B cell (primary cell): ENCODE data around the gene SMCR8. TPM values are rescaled to one million over a fixed set of nuclear protein-coding genes. Genes with fewer than 3 reads are reported as not detected.

Experiments
- ATAC-seq: fragments of 200-7000 bp; cut with Tn5 transposase; one replicate; pipeline ENCODE4 v1.10.0; 2021; ENCODE audit warnings: low read depth, mild to moderate bottlenecking, moderate number of reproducible peaks, moderate library complexity
- CTCF ChIA-PET: fragments of 350-600 bp; sonication (Branson Sonifier 250); formaldehyde crosslinking; loops from one replicate; lab custom pipeline; 2021; ENCODE audit warnings: antibody characterized with exemption, inconsistent platforms; lab: Charles Lee
- POLR2A ChIA-PET: fragments of 350-600 bp; sonication (Branson Sonifier 250); formaldehyde crosslinking; loops from one replicate; lab custom pipeline; 2021; ENCODE audit warnings: antibody characterized with exemption; lab: Charles Lee
- DNase-seq: peaks from one replicate; pipeline ENCODE4 v3.0.0; 2013
- H2AFZ ChIP-seq: 2 replicates; pipeline ENCODE4 v1.6.1; 2012; ENCODE audit warnings: mild to moderate bottlenecking, low read depth, low read length; ENCODE audit not compliant: insufficient read depth, poor library complexity, severe bottlenecking
- H3K27ac ChIP-seq, 2 donors: 1 replicate in 1 of 2; 2 replicates in 1 of 2; pipeline ENCODE4 v1.5.1; 2012 to 2013; ENCODE audit warnings: low read length in 2 of 2, mild to moderate bottlenecking in 2 of 2, moderate library complexity in 1 of 2
- H3K27me3 ChIP-seq, 4 experiments: fragments of 200-600 bp in 1 of 4; sonication (generic) in 1 of 4; replicated peaks in 1 of 4; 1 replicate in 2 of 4; 2 replicates in 2 of 4; pipeline versions ENCODE4 v1.6.1 to v1.7.0; 2013 to 2016; ENCODE audit warnings: low read length in 3 of 4, mild to moderate bottlenecking in 2 of 4, mixed read lengths in 1 of 4, moderate library complexity in 1 of 4; ENCODE audit not compliant: insufficient read depth in 4 of 4, control insufficient read depth in 3 of 4; ENCODE audit errors: control extremely low read depth in 1 of 4
- H3K36me3 ChIP-seq, 2 experiments: replicated peaks in 1 of 2; 1 replicate in 1 of 2; 2 replicates in 1 of 2; pipeline versions ENCODE4 v1.6.1 to v1.7.1; 2013; ENCODE audit warnings: low read length in 1 of 2; ENCODE audit not compliant: insufficient read depth in 2 of 2, control insufficient read depth in 1 of 2; ENCODE audit errors: control extremely low read depth in 1 of 2, extremely low read depth in 1 of 2
- H3K4me1 ChIP-seq, 2 donors: fragments of 200-600 bp in 1 of 2; sonication (generic) in 1 of 2; 1 replicate in 1 of 2; 2 replicates in 1 of 2; pipeline versions ENCODE4 v1.5.1 to v1.6.1; 2013 to 2017; ENCODE audit warnings: low read length in 2 of 2; ENCODE audit not compliant: control insufficient read depth in 2 of 2, insufficient read depth in 2 of 2
- H3K4me2 ChIP-seq: replicated peaks from 2 replicates; pipeline ENCODE3; 2012; ENCODE audit warnings: mild to moderate bottlenecking, low read depth, low read length; ENCODE audit not compliant: poor library complexity, severe bottlenecking
- H3K4me3 ChIP-seq, 5 experiments: fragments of 200-600 bp in 1 of 5; sonication (generic) in 1 of 5; 1 replicate in 3 of 5; 2 replicates in 2 of 5; pipeline versions ENCODE4 v1.5.1 to v1.7.0; 2011 to 2016; ENCODE audit warnings: low read length in 4 of 5, mild to moderate bottlenecking in 4 of 5, low read depth in 2 of 5, control low read depth in 1 of 5, moderate library complexity in 1 of 5; ENCODE audit not compliant: insufficient read depth in 1 of 5; ENCODE audit errors: control extremely low read depth in 1 of 5, extremely low read depth in 1 of 5
- H3K79me2 ChIP-seq: fragments of 200-600 bp; sonication (generic); one replicate; pipeline ENCODE4 v1.6.0; 2016; ENCODE audit warnings: low read length; ENCODE audit not compliant: control insufficient read depth, insufficient read depth
- H3K9ac ChIP-seq: fragments of 200-600 bp; sonication (generic); 2 replicates; pipeline ENCODE4 v1.6.1; 2017; ENCODE audit warnings: mild to moderate bottlenecking, low read length, moderate library complexity
- H3K9me3 ChIP-seq, 3 donors: one replicate each; pipeline versions ENCODE4 v1.6.1 to v1.7.1; 2013; ENCODE audit warnings: low read length in 2 of 3; ENCODE audit not compliant: control insufficient read depth in 2 of 3, insufficient read depth in 1 of 3; ENCODE audit errors: control extremely low read depth in 1 of 3
- H4K20me1 ChIP-seq: 2 replicates; pipeline ENCODE4 v1.6.0; 2012; ENCODE audit warnings: mild to moderate bottlenecking, low read length; ENCODE audit not compliant: insufficient read depth, control insufficient read depth, poor library complexity, severe bottlenecking
- H3K27ac Mint-ChIP-seq: one replicate; pipeline ENCODE4 v1.8.0; 2021; ENCODE audit warnings: mixed read lengths
- H3K27me3 Mint-ChIP-seq: one replicate; pipeline ENCODE4 v1.8.0; 2021; ENCODE audit warnings: mixed read lengths
- H3K4me1 Mint-ChIP-seq: one replicate; pipeline ENCODE4 v1.8.0; 2021; ENCODE audit warnings: mixed read lengths
- H3K4me3 Mint-ChIP-seq: one replicate; pipeline ENCODE4 v1.8.0; 2021; ENCODE audit warnings: mixed read lengths
- H3K9me3 Mint-ChIP-seq: one replicate; pipeline ENCODE4 v1.8.0; 2022; ENCODE audit warnings: mixed read lengths; ENCODE audit not compliant: insufficient read depth
- EZH2 ChIP-seq: IDR thresholded peaks from 2 replicates; pipeline ENCODE4 v1.6.1; 2012; ENCODE audit warnings: borderline replicate concordance, low read depth, mild to moderate bottlenecking, moderate library complexity, low read length; ENCODE audit not compliant: insufficient read depth, poor library complexity, severe bottlenecking
- WGBS: methylation state at CpG from one replicate; pipeline ENCODE4 v1.1.5; 2013; ENCODE audit warnings: missing lambda C conversion rate; ENCODE audit not compliant: insufficient coverage; 5-methylcytosine and 5-hydroxymethylcytosine counted together
- intact Hi-C: fragments of 100-400 bp; cut with micrococcal nuclease; formaldehyde crosslinking; loops from one replicate; pipeline ENCODE4 v1.10.0; 2022
- polyA plus RNA-seq: library from polyadenylated mRNA; depleted of rRNA; stranded (reverse); fragments of >200 nt; gene quantifications from 2 replicates; pipeline ENCODE4 v1.2.3, GENCODE V29; 2012
- total RNA-seq, 2 donors: library from RNA; stranded (reverse); fragments of 120-200 nt in 1 of 2; gene quantifications; 1 replicate in 1 of 2; 2 replicates in 1 of 2; pipeline versions ENCODE4 v1.2.3 to v1.2.4, GENCODE V29; 2013 to 2022
- TF ChIP-seq, protein P1 (sequence below): fragments of 200-600 bp; IDR thresholded peaks from one replicate; pipeline ENCODE4 v1.8.0; 2022; ENCODE audit warnings: antibody characterized with exemption, mild to moderate bottlenecking

The SMCR8 gene
- total and polyA plus RNA-seq, 2 donors (not counting 1 experiment from before 2014, with no cell fraction given) = 16.2 to 48.0 TPM

DNA sequence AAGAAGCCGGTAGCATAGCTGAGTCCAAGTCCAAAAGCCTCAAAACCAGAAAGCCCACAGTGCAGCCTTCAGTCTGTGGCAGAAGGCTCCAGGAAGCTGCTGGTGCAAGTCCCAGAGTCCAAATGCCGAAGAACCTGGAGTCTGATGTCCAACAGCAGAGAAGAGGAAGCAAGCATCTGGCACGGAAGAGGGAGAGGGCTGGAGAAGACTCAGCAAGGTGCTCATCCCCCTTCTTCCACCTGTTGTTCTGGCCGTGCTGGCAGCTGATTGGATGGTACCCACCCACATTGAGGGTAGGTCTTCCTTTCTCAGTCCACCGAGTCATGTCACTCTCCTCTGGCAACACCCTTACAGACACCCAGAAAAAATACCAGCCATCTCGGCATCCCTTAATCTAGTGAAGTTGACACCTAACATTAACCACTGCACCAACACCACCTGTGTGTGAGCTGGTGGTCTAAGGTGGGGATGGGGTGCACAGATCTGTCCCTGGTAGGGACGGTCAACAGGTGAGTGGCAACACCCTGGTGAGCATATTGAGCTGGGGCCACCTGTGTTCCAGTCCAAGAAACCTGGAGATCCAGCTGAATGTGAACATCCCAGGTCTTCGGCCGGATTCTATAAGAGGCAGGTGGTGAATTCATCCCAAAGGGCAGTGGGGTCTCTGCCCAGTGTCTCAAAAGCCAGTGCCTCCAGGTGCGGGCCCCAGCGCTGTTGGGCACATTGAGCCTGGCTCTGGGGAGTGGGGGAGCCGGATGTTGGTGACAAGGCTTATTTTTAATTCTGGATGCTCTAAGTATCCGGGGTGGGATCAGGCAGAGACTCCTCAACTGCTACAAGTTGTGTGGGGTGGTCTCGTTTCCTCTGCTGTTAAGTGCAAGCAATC lies 44.8 kb upstream of the SMCR8 start:
- TF ChIP-seq EZH2 = no peak
- TF ChIP-seq, protein P1, sequence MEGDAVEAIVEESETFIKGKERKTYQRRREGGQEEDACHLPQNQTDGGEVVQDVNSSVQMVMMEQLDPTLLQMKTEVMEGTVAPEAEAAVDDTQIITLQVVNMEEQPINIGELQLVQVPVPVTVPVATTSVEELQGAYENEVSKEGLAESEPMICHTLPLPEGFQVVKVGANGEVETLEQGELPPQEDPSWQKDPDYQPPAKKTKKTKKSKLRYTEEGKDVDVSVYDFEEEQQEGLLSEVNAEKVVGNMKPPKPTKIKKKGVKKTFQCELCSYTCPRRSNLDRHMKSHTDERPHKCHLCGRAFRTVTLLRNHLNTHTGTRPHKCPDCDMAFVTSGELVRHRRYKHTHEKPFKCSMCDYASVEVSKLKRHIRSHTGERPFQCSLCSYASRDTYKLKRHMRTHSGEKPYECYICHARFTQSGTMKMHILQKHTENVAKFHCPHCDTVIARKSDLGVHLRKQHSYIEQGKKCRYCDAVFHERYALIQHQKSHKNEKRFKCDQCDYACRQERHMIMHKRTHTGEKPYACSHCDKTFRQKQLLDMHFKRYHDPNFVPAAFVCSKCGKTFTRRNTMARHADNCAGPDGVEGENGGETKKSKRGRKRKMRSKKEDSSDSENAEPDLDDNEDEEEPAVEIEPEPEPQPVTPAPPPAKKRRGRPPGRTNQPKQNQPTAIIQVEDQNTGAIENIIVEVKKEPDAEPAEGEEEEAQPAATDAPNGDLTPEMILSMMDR = no peak
- CTCF ChIA-PET = no interaction called here
- no peak overlapping the region for H3K4me3 ChIP-seq
- H4K20me1 ChIP-seq = no peaks in the 10 kb centered on the region
- intact Hi-C loops = no loop called here
- ATAC-seq = no peak
- peaks cover 0 to 13% of the 10 kb centered on the region in 2 experiments for H3K36me3 ChIP-seq
- H3K27me3 Mint-ChIP-seq = no peaks in the 10 kb centered on the region
- no peak overlapping the region for H3K27ac ChIP-seq
- H3K9me3 ChIP-seq = no peaks in the 10 kb centered on the region
- no peak overlapping the region for H3K4me2 ChIP-seq
- POLR2A ChIA-PET = interaction anchor here (0.8 kb wide), 1 partner anchor 78 kb away, joined by 6 read pairs; no protein-coding TSS in a partner anchor
- no peaks in the 10 kb centered on the region for H3K79me2 ChIP-seq
- no peak overlapping the region for H3K4me3 Mint-ChIP-seq
- H3K9me3 Mint-ChIP-seq = no peaks in the 10 kb centered on the region
- H3K27ac Mint-ChIP-seq = no peak overlapping the region
- H3K4me1 ChIP-seq = no peaks in the 10 kb centered on the region
- H3K9ac ChIP-seq = no peak overlapping the region
- H3K27me3 ChIP-seq = no peaks in the 10 kb centered on the region
- H3K4me1 Mint-ChIP-seq = no peaks in the 10 kb centered on the region
- WGBS = 94% methylated on average over 12 of the region's 14 CpGs
- H2AFZ ChIP-seq = no peak overlapping the region
- no peak for DNase-seq

DNA sequence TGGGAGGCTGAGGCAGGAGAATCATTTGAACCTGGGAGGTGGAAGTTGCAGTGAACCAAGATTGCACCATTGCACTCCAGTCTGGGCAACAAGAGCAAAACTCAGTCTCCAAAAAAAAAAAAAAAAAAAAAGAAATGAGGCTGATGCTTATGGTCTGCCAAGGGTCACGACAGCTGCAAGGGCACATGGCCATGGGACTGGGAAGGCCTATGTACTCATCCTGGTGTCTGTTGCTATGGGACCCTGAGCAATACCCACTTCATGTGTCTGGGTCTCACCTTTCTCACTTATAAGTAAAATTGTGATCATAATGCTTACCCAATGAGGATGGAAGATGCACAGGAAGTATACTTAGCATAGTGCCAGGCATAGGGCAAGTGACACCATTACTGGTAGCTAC lies 38.0 kb upstream of the SMCR8 start:
- Histone ChIP-seq H3K9me3 (no peaks in the 10 kb centered on the region), H3K4me2 (no peak overlapping the region), H3K4me3 (no peak overlapping the region), H3K27ac (no peak overlapping the region), H3K27me3 (no peaks in the 10 kb centered on the region), H3K9ac (no peak overlapping the region), H2AFZ (no peak overlapping the region), H3K36me3 (peaks cover 0 to 55% of the 10 kb centered on the region in 2 experiments), H4K20me1 (no peaks in the 10 kb centered on the region), H3K4me1 (no peaks in the 10 kb centered on the region), H3K79me2 (no peaks in the 10 kb centered on the region)
- ChIA-PET POLR2A (no interaction called here), CTCF (no interaction called here)
- Mint-ChIP-seq H3K27me3 (no peaks in the 10 kb centered on the region), H3K27ac (no peak overlapping the region), H3K9me3 (no peaks in the 10 kb centered on the region), H3K4me1 (no peaks in the 10 kb centered on the region), H3K4me3 (no peak overlapping the region)
- TF ChIP-seq, protein P1 = no peak
- TF ChIP-seq EZH2 = no peak
- WGBS = no CpG with 5 or more reads among the region's 1 CpG
- ATAC-seq (no peak), DNase-seq (no peak)
- intact Hi-C loops = no loop called here
